ENCODE data around the gene C3orf52. TPM values are rescaled to one million over a fixed set of nuclear protein-coding genes. Genes with fewer than 3 reads are reported as not detected.

The C3orf52 gene
- total RNA-seq, 4 donors from 2014 or later, result 32.0 to 62.9 (median 45.9) TPM

DNA sequence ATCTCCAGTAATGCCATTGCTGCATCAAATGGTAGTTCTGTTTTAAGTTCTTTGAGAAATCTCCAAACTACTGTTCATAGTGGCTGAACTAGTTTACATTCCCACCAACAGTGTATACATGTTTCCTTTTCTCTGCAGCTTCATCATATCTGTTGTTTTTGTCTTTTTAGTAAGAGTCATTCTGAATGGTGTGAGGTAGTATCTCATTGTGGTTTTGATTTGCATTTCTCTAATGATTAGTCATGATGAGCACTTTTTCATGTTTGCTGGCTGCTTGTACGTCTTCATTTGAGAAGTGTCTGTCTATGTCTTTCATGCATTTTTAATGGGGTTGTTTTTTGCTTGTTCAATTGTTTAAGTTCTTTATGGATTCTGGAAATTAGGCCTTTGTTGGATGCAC lies 57.1 kb downstream of the C3orf52 start:
- WGBS, 2 donors, result 91 to 93% methylated on average over 1 of the region's 1 CpG

GRCh38 chr3:112143689-112144088 lies 57.5 kb downstream of the C3orf52 start:
- Histone ChIP-seq H3K36me3 (no peaks in the 10 kb centered on the region), H3K27me3 (no peaks in the 10 kb centered on the region), H3K27ac (no peak overlapping the region), H3K4me3 (replicated peaks in 1 of 3) (no peak overlapping the region), H3K4me1 (no peaks in the 10 kb centered on the region), H3K9me3 (no peaks in the 10 kb centered on the region)
- TF ChIP-seq POLR2A (IDR thresholded peaks at IDR 0.05), result no peak
- TF ChIP-seq, protein P1, sequence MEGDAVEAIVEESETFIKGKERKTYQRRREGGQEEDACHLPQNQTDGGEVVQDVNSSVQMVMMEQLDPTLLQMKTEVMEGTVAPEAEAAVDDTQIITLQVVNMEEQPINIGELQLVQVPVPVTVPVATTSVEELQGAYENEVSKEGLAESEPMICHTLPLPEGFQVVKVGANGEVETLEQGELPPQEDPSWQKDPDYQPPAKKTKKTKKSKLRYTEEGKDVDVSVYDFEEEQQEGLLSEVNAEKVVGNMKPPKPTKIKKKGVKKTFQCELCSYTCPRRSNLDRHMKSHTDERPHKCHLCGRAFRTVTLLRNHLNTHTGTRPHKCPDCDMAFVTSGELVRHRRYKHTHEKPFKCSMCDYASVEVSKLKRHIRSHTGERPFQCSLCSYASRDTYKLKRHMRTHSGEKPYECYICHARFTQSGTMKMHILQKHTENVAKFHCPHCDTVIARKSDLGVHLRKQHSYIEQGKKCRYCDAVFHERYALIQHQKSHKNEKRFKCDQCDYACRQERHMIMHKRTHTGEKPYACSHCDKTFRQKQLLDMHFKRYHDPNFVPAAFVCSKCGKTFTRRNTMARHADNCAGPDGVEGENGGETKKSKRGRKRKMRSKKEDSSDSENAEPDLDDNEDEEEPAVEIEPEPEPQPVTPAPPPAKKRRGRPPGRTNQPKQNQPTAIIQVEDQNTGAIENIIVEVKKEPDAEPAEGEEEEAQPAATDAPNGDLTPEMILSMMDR (IDR thresholded peaks at IDR 0.05), result no peak
- DNase-seq, result no peak
- intact Hi-C loops (cut with DNase I), result no loop called here
- 84 to 89% methylated on average over 1 of the region's 1 CpG for WGBS, 2 donors

More for the DNA sequence above, 57.1 kb downstream of the C3orf52 start:
- Histone ChIP-seq H3K27me3 (no peaks in the 10 kb centered on the region), H3K27ac (no peak overlapping the region), H3K4me3 (replicated peaks in 1 of 3) (no peak overlapping the region), H3K9me3 (no peaks in the 10 kb centered on the region), H3K36me3 (no peaks in the 10 kb centered on the region), H3K4me1 (no peaks in the 10 kb centered on the region)
- no peak for DNase-seq
- no peak for TF ChIP-seq POLR2A (IDR thresholded peaks at IDR 0.05)
- TF ChIP-seq, protein P1 (IDR thresholded peaks at IDR 0.05), result no peak
- intact Hi-C loops (cut with DNase I), result no loop called here

DNA sequence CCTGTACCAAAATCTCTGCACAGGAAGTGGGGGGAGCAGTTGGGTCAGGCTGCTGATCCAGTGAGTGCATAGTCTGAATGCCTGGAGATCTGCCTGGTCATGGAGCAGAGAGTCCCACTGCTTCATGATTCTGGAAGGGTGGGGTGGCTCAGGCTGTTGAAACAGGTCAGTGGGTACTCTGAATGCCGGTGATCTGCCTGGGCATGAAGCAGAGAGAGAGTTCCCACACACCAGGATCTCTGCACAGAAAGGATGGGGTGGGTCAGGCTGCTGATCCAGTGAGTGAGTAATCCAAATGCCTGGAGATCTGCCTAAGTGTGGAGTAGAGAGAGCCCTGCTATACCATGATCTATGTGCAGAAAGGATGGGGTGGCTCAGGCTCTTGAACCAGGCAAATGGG lies 62.9 kb downstream of the C3orf52 start:
- Histone ChIP-seq H3K36me3 (no peaks in the 10 kb centered on the region), H3K9me3 (no peaks in the 10 kb centered on the region), H3K4me3 (replicated peaks in 1 of 3) (no peak overlapping the region), H3K27me3 (no peaks in the 10 kb centered on the region), H3K4me1 (no peaks in the 10 kb centered on the region), H3K27ac (no peak overlapping the region)
- peak in 1 of 2 donors; percentile 17 for DNase-seq
- TF ChIP-seq, protein P1 (IDR thresholded peaks at IDR 0.05), result no peak
- no peak for TF ChIP-seq POLR2A (IDR thresholded peaks at IDR 0.05)
- WGBS, 2 donors, result 57 to 82% methylated on average over 1 of the region's 1 CpG
- intact Hi-C loops (cut with DNase I), result no loop called here

DNA sequence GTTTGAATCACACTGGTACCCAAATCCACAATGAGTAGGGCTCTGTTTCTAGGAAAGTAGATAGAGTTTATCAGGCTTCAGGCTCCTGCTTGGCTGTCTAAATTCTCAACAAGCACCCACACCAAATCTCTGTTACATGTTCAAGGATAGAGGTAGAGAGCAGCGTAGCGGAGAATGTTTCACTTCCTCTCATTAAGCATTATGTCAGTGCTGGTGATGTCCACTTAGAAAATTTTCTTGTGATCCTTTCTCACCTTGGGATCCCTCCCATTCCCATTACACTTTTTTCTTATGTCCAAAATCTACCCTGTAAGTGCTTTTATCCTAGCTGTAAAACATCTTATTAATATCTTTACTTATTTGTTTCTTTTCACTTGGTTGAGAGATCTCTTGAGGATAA lies 81.6 kb downstream of the C3orf52 start:
- no peak for DNase-seq
- 87 to 94% methylated on average over 2 of the region's 2 CpGs for WGBS, 2 donors
- no peaks in the 10 kb centered on the region for H3K27me3 ChIP-seq
- H3K36me3 ChIP-seq, result no peaks in the 10 kb centered on the region
- intact Hi-C loops (cut with DNase I), result no loop called here
- no peaks in the 10 kb centered on the region for H3K9me3 ChIP-seq
- TF ChIP-seq, protein P1 (IDR thresholded peaks at IDR 0.05), result no peak
- TF ChIP-seq POLR2A (IDR thresholded peaks at IDR 0.05), result no peak
- no peak overlapping the region for H3K4me3 ChIP-seq (replicated peaks in 1 of 3)
- H3K27ac ChIP-seq, result no peak overlapping the region
- H3K4me1 ChIP-seq, result no peaks in the 10 kb centered on the region

MicroRNAs within 50 kb of the gene (microRNA counts, 767-probe panel; counts per million panel counts)
- 0 to 2,342 counts per million in 2 donors for microRNA hsa-miR-567

Small RNA genes within 50 kb of the gene (microRNA-seq; reads per million reads assigned to microRNA genes)
- not detected for gene MIR567

Small RNA genes within 50 kb of the gene (small RNA-seq; reads per million reads assigned to genes)
- gene MIR567, result not detected

Other genes with a start within 250 kb of the C3orf52 start
- gene PHLDB2, start 227.1 kb upstream of the C3orf52 start, total RNA-seq, result 10 to 100 TPM; 12.9 to 34.7 (median 27.1) TPM
- gene ABHD10, start 107.4 kb upstream of the C3orf52 start, total RNA-seq, result 10 to 100 TPM; 40.8 to 54.9 (median 50.6) TPM
- 1 to 10 TPM in 1 of 4 donors, under 1 TPM in 1, not detected in 2; 0.22 to 2.6 TPM for gene TAGLN3, start 87.5 kb upstream of the C3orf52 start, total RNA-seq
- gene TMPRSS7, start 51.7 kb upstream of the C3orf52 start, total RNA-seq, result under 1 TPM in 1 of 4 donors, not detected in 3; 0.11 TPM
- under 1 TPM in 2 of 4 donors, not detected in 2; 0.33 to 0.40 TPM for gene GCSAM, start 46.9 kb downstream of the C3orf52 start, total RNA-seq
- under 1 TPM in 1 of 4 donors, not detected in 3; 0.11 TPM for gene SLC9C1, start 207.8 kb downstream of the C3orf52 start, total RNA-seq
- gene CD200, start 246.8 kb downstream of the C3orf52 start, total RNA-seq, result 10 to 100 TPM; 13.2 to 18.7 (median 15.8) TPM

Data from thyroid gland (tissue), 4 donors.